HCT116 (cell line): ENCODE measurements around the gene STK16. TPM values are rescaled to one million over a fixed set of nuclear protein-coding genes. Genes with fewer than 3 reads are reported as not detected.

Experiments used
- ATAC-seq: fragments of 200-7000 bp; cut with Tn5 transposase; 2 replicates; pipeline ENCODE4 v1.9.1; 2020; ENCODE audit warnings: mild to moderate bottlenecking, moderate library complexity
- BruUV-seq: library from RNA; stranded (reverse); fragments of 400-500 nt; replicated peaks from 2 replicates; lab custom pipeline; 2021; lab: Mats Ljungman, UMichigan
- CTCF ChIA-PET: fragments of 300-600 bp; sonication (Branson Sonifier 250); formaldehyde crosslinking; loops from one replicate; lab custom pipeline; 2021; ENCODE audit warnings: antibody characterized with exemption; lab: Charles Lee
- POLR2A ChIA-PET: fragments of 300-600, 350-600 bp; sonication (Branson Sonifier 250); formaldehyde crosslinking; loops from one replicate; lab custom pipeline; 2021; ENCODE audit warnings: antibody characterized with exemption; lab: Charles Lee
- RAD21 ChIA-PET, 2 experiments: fragments of 300-600 bp; sonication (Branson Sonifier 250); formaldehyde crosslinking; loops; one replicate each; lab custom pipeline; 2023; ENCODE audit warnings: low total read pairs in 2 of 2; ENCODE audit not compliant: uncharacterized antibody in 2 of 2, unreplicated experiment in 2 of 2, low non-redundant PET in 1 of 2; lab: Charles Lee
- DNase-seq: peaks from one replicate; pipeline ENCODE4 v3.0.0-alpha.2; 2010; ENCODE audit warnings: low read depth, low spot score
- H2AFZ ChIP-seq: fragments of 200-600 bp; shearing (Covaris generic), sonication (generic); 2 replicates; pipeline ENCODE4 v1.6.1; 2017; ENCODE audit warnings: low read depth, mixed run types, mixed read lengths, antibody characterized with exemption, low read length; ENCODE audit not compliant: poor library complexity, severe bottlenecking
- H3K27ac ChIP-seq: 2 replicates; pipeline ENCODE4 v1.5.1; 2012; ENCODE audit warnings: low read depth, low read length
- H3K27me3 ChIP-seq: fragments of 200-600 bp; sonication (generic); 2 replicates; pipeline ENCODE4 v1.6.1; 2016; ENCODE audit warnings: mixed run types, low read length, mixed read lengths; ENCODE audit not compliant: insufficient read depth
- H3K36me3 ChIP-seq, 2 experiments: fragments of 200-500 bp in 1 of 2; fragments of 200-600 bp in 1 of 2; sonication (Bioruptor generic) in 1 of 2; sonication (generic) in 1 of 2; 2 replicates each; pipeline versions ENCODE4 v1.5.1 to v1.6.1; 2014 to 2016; ENCODE audit warnings: low read length in 2 of 2, inconsistent platforms in 1 of 2, mixed read lengths in 1 of 2, mixed run types in 1 of 2; ENCODE audit not compliant: insufficient read depth in 2 of 2, control insufficient read depth in 1 of 2
- H3K4me1 ChIP-seq, 2 experiments: fragments of 200-600 bp in 1 of 2; sonication (generic) in 1 of 2; 2 replicates each; pipeline versions ENCODE4 v1.5.1 to v1.6.1; 2012 to 2017; ENCODE audit warnings: low read length in 2 of 2, inconsistent platforms in 1 of 2, mild to moderate bottlenecking in 1 of 2, mixed read lengths in 1 of 2, mixed run types in 1 of 2, moderate library complexity in 1 of 2; ENCODE audit not compliant: insufficient read depth in 2 of 2, control insufficient read depth in 1 of 2
- H3K4me2 ChIP-seq: fragments of 200-600 bp; sonication (generic); 2 replicates; pipeline ENCODE4 v1.6.1; 2017; ENCODE audit warnings: mixed run types, low read length, mixed read lengths
- H3K4me3 ChIP-seq, 2 experiments: fragments of 200-600 bp in 1 of 2; sonication (generic) in 1 of 2; replicated peaks in 1 of 2; 2 replicates each; pipeline ENCODE4 v1.5.1; 2011 to 2016; ENCODE audit warnings: low read length in 2 of 2, control low read depth in 1 of 2, low read depth in 1 of 2, mild to moderate bottlenecking in 1 of 2, mixed read lengths in 1 of 2, mixed run types in 1 of 2
- H3K79me2 ChIP-seq: fragments of 200-600 bp; sonication (generic); 2 replicates; pipeline ENCODE4 v1.6.1; 2017; ENCODE audit warnings: mild to moderate bottlenecking, mixed run types, low read length, moderate library complexity, mixed read lengths; ENCODE audit not compliant: insufficient read depth
- H3K9ac ChIP-seq: fragments of 200-600 bp; sonication (generic); 2 replicates; pipeline ENCODE4 v1.6.1; 2016; ENCODE audit warnings: low read length, mixed read lengths
- H3K9me2 ChIP-seq: fragments of 200-600 bp; sonication (generic), shearing (Covaris generic); 2 replicates; pipeline ENCODE4 v1.6.1; 2017; ENCODE audit warnings: mixed run types, mild to moderate bottlenecking, moderate library complexity; ENCODE audit not compliant: insufficient read depth
- H3K9me3 ChIP-seq, 2 experiments: fragments of 200-500 bp in 1 of 2; fragments of 200-600 bp in 1 of 2; sonication (Bioruptor generic) in 1 of 2; sonication (generic) in 1 of 2; 2 replicates each; pipeline ENCODE4 v1.6.1; 2014 to 2017; ENCODE audit warnings: low read length in 2 of 2, mixed read lengths in 2 of 2, inconsistent platforms in 1 of 2, low read depth in 1 of 2, mild to moderate bottlenecking in 1 of 2, mixed run types in 1 of 2, moderate library complexity in 1 of 2; ENCODE audit not compliant: control insufficient read depth in 1 of 2, insufficient read depth in 1 of 2
- H4K20me1 ChIP-seq: fragments of 200-600 bp; sonication (generic), shearing (Covaris generic); 2 replicates; pipeline ENCODE4 v1.6.1; 2017; ENCODE audit warnings: mixed run types, mild to moderate bottlenecking, moderate library complexity; ENCODE audit not compliant: insufficient read depth
- CTCF ChIP-seq, 3 experiments: fragments of 200-600 bp in 1 of 3; sonication (generic) in 1 of 3; IDR thresholded peaks in 2 of 3; conservative IDR thresholded peaks in 1 of 3; 2 replicates each; pipeline ENCODE4 v1.5.1; 2012 to 2017; ENCODE audit warnings: low read depth in 2 of 3, low read length in 2 of 3, antibody characterized with exemption in 1 of 3, borderline replicate concordance in 1 of 3, control low read depth in 1 of 3, mild to moderate bottlenecking in 1 of 3, mixed read lengths in 1 of 3, mixed run types in 1 of 3, moderate library complexity in 1 of 3; ENCODE audit not compliant: insufficient read depth in 1 of 3
- MAX ChIP-seq: IDR thresholded peaks from 2 replicates; pipeline ENCODE4 v1.6.1; 2012
- intact Hi-C: fragments of 100-400 bp; cut with micrococcal nuclease; formaldehyde crosslinking; loops from 2 replicates; pipeline ENCODE4 v1.10.0; 2022
- total RNA-seq: library from RNA; stranded (reverse); gene quantifications from one replicate; pipeline ENCODE4 v1.2.1, GENCODE V29; 2021; ENCODE audit not compliant: unreplicated experiment

Gene STK16
- total RNA-seq, 1 experiment from 2014 or later: 31.4 TPM

- Histone ChIP-seq H3K79me2 (no peaks in the 10 kb centered on the region), H2AFZ (peak overlapping the region; percentile 81), H4K20me1 (no peaks in the 10 kb centered on the region), H3K36me3 (no peaks in the 10 kb centered on the region), H3K4me3 (peak overlapping the region; percentile 42 to 59), H3K27ac (peak overlapping the region; percentile 82), H3K4me2 (peak overlapping the region; percentile 86), H3K9me3 (no peaks in the 10 kb centered on the region), H3K9ac (peak overlapping the region; percentile 71), H3K27me3 (no peaks in the 10 kb centered on the region), H3K9me2 (no peaks in the 10 kb centered on the region), H3K4me1 (peaks cover 43 to 64% of the 10 kb centered on the region in 2 experiments)
- ChIA-PET POLR2A (interaction anchor here (0.6 to 1.5 kb wide), 4 partner anchors 26 to 110 kb away, joined by 3 to 4 read pairs (median 4); partner anchors contain the start of genes DNPEP and TUBA4B), CTCF (interaction anchor here (0.6 to 4.3 kb wide), 11 partner anchors 16 to 204 kb away, joined by 3 to 71 read pairs (median 6); partner anchors contain the start of genes CNPPD1, TUBA4A and TUBA4B), RAD21 (interaction anchor here in 1 of 2 experiments (0.6 kb wide), 1 partner anchor 252 kb away, joined by 3 read pairs; no protein-coding TSS in a partner anchor)
- peak; percentile 54 for DNase-seq
- no TSS peak for BruUV-seq
- ATAC-seq: peak; percentile 49
- TF ChIP-seq CTCF (IDR thresholded peaks at IDR 0.05 in 2 of 3, conservative IDR thresholded peaks at IDR 0.05 in 1 of 3; ENCODE audit: borderline replicate concordance in 1 of 3, insufficient read depth in 1 of 3, low read depth in 2 of 3, low read length in 2 of 3) (peak in 2 of 3 experiments; percentile 97 to 98; a peak in 4 of 6 replicates), MAX (no peak)
- intact Hi-C loops: loop anchor here (2.0 kb wide), 1 partner anchor 117 kb away; the partner anchor contains the start of gene NHEJ1
Observed at GRCh38 chr2:219277703-219278654, 32.7 kb downstream of the STK16 start.
